IPS-11a (cell line): Measurements from ENCODE around the gene SLC13A5.
"Not testable (repeated sequence)": the region's sequence is repeated elsewhere in the genome, so short reads cannot be mapped to it uniquely, and the experiment has no call there.

Source experiments
- H3K4me3 ChIP-seq: one replicate; pipeline ENCODE4 v1.5.1; 2013; ENCODE audit warnings: low read depth, low read length, control low read depth

The SLC13A5 gene

DNA sequence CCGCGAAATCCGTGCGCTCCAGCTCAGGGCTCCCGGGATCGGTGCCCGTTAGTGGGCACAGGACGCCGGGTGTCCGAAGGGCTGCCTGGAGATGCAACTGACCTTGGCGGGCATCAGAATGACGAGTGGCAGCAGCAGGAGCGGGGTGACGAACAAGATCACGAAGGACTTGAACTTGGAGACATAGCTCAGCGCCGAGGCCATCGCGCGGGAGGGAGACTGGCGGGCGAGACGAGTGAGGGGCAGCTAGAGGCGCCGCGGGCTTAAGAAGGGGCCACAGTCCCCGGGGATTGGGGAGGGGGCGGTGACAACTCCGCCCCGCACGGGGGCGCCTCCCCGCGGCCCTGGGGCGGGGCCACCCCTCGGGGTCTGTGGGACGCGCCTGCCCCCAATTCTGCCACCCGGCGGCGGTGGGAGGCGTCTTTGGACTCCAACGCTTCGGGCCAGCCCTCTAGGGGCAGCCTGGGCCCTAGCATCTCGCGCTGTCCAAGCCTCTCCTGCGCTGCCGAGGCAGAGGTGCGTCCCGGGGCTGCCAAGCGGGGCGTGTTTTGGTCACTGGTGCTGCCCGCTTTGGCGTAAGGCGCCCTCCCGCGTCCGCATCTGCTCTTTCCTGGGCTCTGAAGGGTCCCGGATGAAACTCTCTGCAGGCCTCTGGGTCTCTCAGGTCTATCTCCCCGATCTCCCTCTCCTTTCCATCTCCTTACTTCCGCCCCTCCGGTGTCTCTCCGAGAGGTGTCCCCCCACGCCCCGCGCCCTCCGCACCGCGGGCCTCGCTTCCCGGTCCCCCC, at the start of gene SLC13A5:
Gene SLC13A5 (minus strand): TSS at position 240 of the 788 bp plus-strand sequence. CDS start 36 bp downstream, at position 204.
- H3K4me3 ChIP-seq, result peak within 1 kb of the TSS; percentile 53

DNA sequence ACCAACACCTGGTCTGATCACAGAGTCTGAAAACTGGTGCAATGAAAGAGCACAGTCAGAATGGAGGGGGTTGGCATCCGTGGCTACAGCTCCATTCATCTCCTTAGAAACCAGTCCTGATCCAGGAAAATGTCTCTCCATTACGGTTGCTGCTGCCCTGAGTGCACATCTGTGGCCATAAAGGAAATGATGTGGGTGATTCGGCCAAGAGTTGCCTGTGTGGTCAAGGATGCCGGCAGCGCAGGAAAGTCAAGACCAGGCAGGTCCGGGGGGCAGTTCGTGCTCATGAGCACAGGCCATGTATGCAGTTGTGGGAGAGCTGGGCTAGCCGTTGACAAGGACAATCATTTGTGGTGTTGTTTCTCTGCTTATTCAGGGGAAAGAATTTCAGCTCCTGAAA, 48.6 kb upstream of the SLC13A5 start:
- H3K4me3 ChIP-seq, result no peak overlapping the region

DNA sequence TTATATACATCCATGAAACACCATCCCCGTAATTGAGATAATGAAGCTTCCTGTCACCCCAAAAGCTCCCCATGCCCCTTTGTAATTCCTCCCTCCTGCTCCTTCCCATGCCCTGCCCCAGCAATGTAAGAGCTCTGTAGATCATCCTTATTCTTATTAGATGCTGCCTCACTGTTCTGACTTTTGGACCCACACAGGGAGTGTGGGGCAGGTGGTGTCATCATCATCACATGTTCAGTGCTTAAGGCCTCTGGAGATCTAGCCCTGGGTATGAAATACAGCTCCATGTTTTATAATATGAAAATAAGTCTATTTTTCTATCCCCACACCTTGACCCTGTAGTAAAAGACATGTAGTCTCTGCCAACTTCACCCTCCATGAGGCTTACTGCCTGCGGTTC, 44.6 kb upstream of the SLC13A5 start:
- H3K4me3 ChIP-seq, result no peak overlapping the region

DNA sequence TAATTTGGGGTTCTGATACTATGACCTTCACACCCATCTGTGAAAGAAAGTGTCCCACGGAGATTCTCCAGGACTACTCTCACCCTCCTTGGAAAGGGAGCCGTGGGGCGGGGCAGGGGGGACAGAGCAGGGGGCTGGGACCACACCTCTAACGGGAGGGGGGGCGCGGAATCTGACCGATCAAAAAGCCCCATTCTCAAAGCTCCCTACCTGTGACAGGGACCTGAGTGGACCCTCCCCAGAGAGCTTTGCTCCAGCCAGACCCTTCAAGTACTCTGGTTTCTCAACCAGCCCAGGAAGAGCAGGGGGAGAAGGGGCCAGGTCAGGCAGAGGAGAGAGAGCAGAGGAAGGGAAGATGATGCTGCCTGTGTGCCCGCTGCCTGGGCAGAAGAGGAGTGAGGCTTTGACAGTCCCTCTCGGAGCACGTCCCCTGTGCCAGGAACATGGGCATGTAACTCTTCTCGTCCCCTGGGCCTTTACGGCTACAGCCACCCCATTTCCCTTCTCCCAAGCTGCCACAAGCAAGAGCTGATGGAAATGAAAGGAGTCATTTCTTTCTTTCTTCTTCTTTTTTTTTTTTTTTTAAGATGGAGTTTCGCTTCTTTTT, 43.4 kb upstream of the SLC13A5 start:
- no peak overlapping the region for H3K4me3 ChIP-seq

DNA sequence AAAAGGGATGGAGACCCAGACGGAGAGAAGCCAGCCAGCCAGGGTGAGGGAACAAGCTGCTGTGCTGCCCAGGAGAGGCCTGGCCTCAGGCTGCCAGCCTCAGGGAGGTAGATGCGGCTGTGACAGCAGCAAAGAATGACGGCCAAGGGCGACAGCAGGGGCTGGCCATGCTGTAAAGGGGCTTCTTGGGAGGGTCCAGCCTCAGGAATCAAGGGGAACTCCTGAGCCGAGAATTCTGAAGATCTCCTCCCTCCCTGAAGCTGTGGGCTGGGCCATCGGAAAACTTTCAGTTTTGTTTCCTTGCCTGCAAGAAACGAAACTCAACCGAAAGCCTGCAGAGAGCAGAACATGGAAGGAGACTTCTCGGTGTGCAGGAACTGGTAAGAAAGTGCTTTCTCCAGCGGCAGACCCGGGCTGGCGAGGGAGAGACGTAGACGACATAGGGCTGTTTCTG, 42.6 kb upstream of the SLC13A5 start, which contains the start of gene XAF1:
Gene XAF1 (plus strand): TSS at position 316 of the 454 bp plus-strand sequence. CDS start 33 bp downstream, at position 349.
- H3K4me3 ChIP-seq, result no peak within 1 kb of the TSS

DNA sequence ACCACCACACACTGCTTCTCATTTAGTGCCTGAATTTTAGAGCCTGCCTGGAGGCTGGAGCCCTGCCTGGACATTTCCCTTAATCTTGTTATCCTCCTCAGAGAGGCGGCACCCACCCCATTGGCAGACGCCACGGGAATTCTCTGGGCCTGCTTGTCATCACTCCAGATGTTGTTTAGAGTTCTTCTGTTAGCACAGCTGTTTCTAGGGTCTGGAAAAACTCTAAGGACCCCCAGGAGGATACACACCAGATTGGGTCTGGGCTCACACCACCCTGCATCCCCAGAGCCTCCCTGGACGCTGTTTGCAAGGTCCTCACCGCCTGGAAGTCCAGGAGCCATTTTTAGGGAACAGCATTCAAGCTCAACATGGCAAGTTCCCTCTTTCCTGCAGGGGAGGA, 42.1 kb upstream of the SLC13A5 start:
- no peak overlapping the region for H3K4me3 ChIP-seq

DNA sequence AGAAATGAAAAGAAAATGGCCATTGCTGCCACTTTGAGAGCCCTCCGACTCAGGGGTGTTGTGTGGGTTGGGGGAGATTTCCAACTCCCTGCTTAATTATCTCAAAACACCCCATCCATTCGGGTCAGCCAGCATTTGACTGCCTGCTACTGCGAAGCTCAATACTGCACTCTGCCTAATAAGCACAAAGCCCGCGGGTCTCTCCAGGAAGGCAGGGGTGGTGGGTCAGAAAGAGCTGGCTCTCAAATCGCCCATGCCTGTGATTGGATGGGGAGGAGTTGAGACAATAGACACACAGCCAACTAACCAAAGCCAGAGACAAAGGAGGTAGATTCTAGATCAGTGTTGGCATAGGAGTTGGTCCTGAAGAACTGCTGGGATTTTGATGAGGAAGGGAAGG, 40.4 kb upstream of the SLC13A5 start:
- H3K4me3 ChIP-seq, result no peak overlapping the region

DNA sequence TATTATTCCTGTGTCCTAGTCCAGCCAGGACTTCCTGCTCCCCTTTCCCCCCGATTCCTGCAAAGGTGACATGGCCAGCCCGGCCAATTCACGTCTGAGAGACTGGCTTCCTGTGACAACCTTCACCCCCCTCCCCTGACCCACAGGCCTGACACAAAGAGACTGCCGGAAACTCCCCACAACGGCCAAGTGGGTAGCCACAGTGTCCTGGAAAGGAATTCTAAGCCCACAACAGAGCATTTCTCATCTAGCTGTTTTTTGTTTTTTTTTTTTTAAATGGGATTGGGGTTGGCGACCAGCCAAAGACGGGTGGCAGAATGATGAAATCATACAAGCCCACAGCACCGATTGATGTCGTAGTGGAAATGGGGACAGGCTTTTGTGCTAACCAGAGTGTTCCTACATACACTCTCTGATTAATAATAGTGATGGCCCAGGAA, 39.9 kb upstream of the SLC13A5 start:
- no peak overlapping the region for H3K4me3 ChIP-seq

DNA sequence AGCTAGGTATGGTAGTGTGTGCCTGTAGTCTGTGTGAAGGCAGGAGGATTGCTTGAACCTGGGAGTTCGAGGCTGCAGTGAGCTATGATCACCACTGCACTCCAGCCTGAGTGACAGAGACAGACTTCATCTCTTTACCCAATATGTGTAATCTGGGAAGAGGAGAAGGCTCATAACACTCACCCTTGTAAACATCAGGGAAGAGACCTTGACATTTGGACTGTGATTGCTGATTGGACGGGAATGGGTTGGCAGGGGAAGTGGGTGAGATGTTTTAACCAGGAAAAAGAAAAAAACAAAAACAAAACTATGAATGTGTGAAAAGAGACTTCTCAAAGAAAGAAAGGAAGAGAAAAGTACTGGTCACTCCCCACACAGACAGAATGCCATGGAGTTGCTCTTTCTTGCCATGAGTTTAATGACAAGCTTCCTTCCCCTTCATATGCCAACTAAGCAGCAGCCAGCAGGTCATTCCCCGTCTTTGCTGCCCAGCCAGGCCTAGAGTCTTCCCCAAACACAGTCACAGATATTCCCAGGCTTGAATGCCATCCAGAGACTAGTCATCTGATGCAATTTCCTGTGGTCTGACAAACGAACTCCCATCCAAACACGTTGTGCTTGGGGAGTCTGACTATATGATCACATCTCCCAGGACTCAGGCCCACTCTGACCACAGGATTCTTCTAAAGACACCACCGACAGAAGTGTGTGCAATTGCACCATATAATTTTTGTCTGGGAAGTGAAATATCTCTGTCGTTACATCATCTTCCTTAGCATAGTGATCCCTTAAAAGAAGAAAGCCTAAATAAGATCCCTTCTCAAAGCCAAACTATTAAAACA, 39.1 kb upstream of the SLC13A5 start:
- no peak overlapping the region for H3K4me3 ChIP-seq

DNA sequence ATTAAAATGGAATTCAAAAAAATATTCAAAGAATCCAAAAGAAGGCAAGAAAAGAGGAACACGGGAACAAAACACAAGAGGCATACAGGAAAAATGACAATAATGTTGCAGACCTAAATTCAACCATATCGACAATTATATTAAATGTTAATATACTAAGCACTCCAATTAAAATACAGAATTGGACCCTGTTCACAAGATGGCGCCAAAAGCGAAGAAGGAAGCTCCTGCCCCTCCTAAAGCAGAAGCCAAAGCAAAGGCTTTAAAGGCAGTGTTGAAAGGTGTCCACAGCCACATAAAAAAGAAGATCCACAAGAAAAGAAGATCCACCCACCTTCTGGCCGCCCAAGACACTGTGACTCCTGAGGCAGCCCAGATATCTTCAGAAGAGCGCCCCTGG, 36.4 kb upstream of the SLC13A5 start:
- no peak overlapping the region for H3K4me3 ChIP-seq

DNA sequence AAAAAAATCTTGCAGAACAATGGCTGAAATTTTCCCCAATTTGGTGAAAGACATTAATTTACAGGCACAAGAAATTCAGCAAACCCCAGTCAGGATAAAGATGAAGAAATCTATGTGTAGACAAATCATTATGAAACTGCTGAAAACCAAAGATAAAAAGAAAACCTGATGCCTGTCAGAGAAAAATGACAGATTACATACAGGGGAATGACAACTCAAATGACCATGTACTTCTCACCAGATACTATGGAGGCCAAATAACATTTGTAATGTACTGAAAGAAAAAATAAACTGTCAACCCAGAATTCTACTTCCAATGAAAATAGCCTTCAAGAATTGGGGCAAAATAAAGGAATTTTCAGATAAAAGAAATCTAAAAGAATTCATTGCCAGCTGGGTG, 35.4 kb upstream of the SLC13A5 start:
- no peak overlapping the region for H3K4me3 ChIP-seq

DNA sequence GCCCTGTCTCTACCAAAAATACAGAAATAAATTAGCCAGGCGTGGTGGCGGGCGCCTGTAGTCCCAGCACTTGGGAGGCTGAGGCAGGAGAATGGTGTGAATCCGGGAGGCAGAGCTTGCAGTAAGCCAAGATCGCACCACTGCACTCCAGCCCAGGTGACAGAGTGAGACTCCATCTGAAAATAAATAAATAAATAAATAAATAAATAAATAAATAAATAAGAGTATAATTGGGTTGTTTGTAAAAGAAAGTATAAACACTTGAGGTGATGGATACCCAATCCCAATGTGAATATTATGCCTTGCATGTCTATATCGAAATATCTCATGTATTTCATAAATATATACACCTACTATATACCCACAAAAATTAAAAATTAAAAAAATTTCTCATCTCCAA, 33.5 kb upstream of the SLC13A5 start:
- not testable (repeated sequence) for H3K4me3 ChIP-seq

DNA sequence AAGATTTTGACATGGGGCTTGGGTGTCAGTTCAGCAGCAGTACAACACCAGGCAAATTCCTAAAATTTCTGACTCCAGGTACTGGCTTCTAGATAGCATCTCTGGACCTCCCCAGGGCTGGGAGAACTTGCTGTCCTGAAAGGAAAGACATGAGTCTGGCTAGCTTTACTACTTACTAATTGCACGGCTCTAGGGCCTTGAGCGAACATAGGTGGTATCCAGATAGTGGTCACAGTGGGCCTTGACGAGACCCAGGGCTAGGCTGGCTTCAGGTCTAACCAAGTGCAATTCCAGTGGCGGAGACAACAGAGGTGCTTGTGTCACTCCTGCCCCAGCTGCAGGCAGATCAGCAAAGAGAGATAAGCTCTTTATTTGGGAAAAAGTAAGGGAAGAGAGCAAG, 16.4 kb upstream of the SLC13A5 start:
- no peak overlapping the region for H3K4me3 ChIP-seq

DNA sequence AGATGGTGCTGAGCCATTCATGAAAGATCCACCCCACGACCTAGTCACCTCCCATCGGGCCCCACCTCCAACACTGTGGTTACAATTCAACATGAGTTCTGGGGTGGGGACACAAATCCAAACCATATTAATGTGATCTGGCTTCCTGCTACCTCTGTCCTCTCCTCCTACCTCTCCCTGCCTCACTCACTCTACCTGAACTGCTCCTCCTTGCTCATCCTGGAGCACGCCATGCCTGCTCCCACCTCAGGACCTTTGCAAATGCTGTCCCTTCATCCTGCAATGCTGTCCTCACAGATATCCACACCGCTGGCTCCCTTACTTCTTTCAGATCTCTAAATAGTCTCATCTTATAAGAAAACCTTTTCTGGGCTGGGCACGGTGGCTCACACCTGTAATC, 10.8 kb upstream of the SLC13A5 start:
- H3K4me3 ChIP-seq, result no peak overlapping the region

DNA sequence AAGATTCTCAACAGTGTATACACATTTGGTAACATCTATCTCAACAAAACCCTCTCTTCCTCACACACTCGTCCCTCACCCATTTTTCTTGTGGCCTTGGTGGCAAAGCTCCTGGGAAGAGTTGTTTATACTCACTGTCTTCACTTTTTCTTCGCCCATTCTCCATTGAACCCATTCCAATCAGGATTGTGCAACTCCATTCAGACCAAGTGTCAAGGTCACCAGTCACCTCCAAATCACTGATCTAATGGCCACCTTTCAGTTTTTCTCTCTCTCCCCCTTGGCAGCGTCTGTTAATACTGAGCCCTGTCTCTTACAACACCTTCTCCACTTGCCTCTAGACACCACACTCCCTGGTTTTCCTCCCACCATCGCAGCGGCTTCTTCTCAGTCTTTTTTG, 8.6 kb upstream of the SLC13A5 start:
- H3K4me3 ChIP-seq, result no peak overlapping the region

DNA sequence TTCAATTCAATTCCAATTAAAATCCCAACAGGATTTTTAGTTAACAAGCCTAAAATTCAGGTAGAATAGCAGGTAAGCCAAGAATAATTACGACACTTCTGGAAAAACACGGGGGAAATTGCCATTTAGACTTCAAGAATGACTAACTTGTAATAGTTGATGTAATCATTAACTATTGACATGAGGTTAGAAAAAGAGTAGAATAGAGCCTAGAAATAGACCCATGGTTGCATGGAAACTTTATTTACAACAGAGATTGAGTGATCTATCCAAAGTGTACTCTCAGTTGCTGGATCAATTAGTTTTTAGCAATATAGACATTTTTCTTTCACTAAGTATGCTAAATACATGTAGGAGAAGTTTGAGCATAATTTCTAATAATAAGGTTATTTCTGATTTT, 3.6 kb upstream of the SLC13A5 start:
- no peak overlapping the region for H3K4me3 ChIP-seq

DNA sequence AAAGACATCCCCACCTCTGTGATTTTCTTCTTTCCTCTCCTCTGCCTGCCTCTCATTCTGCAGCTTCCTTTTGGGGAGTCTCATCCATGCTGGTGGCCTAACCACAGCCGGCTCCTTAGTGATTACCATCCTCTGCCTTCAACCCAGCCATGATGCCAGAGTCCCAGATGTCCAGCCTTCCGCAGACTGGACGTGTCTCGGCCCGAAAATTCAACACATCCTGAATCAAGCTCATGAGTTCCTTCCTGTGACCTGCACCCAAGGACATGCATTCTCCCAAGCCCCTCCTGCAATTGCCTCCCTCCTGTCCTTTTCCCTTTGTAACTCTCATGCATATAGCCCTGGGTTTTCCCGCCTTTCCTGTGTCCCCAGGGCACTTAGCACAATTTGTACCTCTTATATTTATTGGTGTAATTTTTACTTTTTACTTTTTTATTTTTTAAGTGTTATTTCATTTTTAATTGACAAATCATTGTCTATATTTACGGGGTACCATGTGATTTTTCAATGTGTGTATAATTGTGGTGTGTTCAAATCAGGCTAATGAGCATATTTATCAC, 1.2 kb upstream of the SLC13A5 start:
- H3K4me3 ChIP-seq, result no peak overlapping the region

DNA sequence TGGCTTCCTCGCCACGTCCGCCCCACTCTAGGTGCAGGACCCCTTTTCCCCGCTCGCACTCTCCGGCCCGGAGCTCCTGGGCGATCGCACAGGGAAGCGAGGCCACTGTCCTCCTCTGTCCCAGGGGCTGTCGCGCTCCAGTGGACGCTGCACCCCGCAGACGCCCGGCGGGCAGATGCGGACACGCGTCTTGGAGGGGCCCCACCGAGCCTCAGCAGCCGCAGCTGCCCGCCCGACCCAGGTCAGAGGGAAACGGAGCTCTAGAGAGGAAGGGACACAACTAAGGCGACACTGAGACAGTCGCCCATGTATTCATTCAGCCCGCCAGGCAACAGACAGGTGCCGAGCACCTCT, 726 bp upstream of the SLC13A5 start:
- H3K4me3 ChIP-seq, result peak overlapping the region; percentile 53

DNA sequence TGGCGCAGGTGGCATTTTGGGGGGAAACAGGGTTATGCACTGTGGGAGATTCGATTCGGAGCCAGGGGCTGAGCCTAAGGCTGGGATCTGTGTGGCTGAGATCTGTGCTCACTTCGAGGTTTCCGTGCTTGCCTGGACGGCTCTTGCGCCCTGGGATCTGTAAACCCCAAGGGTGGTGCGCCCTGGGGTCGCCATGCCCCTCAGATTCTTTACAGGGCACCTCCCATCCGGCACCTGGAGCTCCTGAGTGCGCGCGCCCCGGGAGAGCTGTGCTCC, 377 bp downstream of the SLC13A5 start:
- peak overlapping the region; percentile 53 for H3K4me3 ChIP-seq

DNA sequence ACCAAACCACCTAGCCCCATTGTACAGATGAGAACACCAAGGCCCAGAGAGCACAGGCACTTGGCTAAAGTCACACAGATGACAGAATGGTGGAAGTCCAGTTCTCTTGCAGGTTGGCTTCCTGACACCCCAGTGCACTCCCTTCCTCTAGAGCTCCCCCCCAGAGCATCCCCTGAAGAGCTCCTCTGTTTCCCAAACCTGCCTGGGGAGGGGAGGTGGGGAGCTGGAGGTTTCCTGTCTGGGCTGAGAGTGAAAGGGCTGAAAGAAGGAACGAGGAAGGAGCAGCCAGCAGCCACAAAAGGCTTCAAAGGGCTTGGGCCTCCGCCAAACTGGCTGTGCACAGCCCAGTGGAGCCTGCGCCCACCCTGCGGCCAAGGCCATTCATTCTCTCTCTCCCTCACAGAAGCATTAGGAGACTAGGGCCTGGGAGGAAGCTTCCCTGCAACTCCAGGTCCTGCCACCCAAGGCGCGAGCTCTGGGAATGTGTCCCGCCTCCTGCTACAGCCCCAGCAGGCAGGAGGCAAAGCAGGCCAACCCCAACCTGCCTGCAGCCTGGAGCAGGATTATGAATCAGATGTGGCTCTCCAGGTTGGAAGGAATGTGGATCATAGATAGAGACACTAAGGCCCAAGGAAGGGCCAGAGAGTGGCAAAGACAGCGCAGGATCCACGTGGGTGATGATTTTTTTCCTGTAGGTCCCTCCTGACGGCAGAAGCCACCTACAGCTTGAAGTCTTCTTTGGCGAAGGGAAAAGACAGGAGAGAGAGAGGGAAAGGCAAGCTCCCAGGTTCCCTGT, 913 bp downstream of the SLC13A5 start:
- H3K4me3 ChIP-seq, result peak overlapping the region; percentile 53

DNA sequence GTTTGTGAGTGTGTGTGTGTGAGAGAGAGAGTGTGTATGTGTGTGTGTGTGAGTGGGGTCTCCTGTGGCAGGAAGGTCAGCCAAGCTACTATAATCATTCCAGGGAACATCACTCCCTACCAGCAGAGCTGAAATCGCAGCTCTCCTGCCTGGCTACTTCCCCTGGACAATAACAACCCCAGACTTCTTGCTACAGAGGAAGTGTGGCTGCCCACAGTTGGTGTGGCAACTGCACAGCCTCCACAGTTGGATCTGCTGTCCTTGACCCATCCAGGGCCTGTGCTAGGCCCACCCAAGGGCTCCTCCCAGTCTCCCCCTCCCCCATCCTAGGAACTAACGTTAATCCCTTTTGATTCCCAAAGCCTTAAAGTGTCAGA, 1.5 kb downstream of the SLC13A5 start:
- H3K4me3 ChIP-seq, result no peak overlapping the region
